ENCODE data around the gene ZFPM1.

GRCh38 chr16:88523309-88524161 is 70.5 kb downstream of the ZFPM1 start:
- TF ChIP-seq CTCF (IDR thresholded peaks at IDR 0.05): no peak
- TF ChIP-seq POLR2A (IDR thresholded peaks at IDR 0.05): no peak

All from thyroid gland (tissue), 4 donors.